Stimulated activated CD4-positive, alpha-beta T cell treated with anti-CD3 and anti-CD28 coated beads, Interleukin-4, amount 100 ng/mL, for 1 hour (primary cell): ENCODE data around the gene CFL2.

Experiments
- DNase-seq: peaks from one replicate; pipeline ENCODE4 v3.0.0-alpha.2; 2020

Gene CFL2

DNA sequence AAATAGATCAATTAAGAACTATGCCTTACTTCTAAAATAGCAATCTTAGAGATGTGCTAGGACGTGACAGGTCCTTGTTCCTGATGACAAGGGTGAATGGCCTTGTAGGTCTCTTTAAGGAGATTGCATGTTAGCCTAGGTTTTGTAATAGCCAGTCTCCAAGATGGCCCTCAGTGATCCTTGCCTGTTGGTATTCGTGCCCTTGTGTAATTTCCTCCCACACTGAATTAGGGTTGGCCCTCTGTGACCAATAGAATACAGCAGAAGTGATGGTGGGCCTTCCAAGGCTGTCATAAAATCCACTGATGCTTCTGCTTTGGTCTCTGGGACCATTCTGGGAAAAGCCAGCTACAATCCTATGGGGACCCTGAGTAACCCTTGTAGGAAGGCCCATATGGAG is 46.3 kb downstream of the CFL2 start:
- DNase-seq, result no peak

DNA sequence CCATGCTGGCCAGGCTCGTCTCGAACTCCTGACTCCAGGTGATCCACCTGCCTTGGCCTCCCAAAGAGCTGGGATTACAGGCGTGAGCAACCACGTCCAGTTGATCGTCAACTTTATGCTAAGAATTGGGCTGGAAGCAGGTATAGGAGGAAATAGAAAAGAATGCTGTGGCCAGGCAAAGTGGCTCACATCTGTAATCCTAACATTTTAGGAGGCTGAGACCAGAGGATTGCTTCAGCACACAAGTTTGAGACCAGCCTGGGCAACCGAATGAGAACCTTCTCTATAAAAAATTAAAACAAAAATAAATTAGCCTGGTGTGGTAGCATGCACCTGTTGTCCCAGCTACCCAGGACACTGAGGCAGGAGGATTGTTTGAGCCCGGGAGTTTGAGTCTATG is 47.4 kb downstream of the CFL2 start:
- no peak for DNase-seq

DNA sequence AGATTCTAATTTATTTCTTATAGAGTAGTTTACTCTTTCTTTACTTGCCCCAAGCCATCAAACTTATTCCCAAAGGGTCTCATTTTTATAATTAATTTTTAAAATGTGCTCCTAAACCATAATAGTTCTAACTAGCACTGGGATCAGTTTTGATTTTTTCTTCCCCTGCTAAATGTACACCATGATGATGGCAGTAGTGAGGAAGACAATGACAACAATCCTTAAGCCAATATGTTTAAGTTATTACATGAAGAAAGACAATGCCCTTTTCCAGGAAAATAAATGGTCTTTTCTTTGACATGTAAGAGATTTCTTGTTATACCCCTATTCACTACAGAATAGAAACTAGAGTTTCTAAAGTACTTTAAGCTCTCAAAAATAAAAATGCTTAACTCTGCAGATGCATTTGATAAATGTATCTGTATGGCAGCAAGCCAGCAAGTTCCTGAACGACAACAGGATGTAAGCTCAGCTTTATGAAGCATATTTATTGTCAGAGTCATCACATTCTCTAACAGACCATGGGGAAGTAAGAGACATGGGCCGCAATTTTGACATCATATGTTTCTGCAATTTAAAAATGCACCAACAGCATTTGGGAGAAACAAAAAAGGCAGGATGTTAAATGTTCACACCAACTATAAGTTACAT is 48.5 kb downstream of the CFL2 start:
- DNase-seq, result no peak

DNA sequence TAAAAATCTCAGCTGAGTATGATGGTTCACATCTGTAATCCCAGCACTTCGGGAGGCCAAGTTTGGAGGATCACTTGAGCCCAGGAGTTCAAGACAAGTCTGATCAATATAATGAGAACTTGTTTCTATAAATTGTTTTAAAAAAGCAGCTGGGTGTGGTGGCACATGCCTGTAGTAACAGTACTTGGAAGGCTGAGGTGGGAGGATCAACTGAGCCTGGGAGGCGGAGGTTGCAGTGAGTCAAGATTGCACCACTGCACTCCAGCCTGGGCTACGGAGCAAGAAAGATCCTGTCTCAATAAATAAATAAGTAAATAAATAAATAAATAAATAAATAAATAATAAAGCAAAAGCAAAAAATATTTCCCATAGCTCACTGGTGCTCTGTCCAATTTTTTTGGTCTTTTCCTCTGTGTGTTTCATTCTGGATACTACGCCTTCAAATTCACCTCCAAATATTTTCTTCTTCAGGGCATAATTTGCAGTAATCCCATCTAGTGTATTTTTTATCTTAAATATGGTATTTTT is 51.8 kb downstream of the CFL2 start:
- no peak for DNase-seq

DNA sequence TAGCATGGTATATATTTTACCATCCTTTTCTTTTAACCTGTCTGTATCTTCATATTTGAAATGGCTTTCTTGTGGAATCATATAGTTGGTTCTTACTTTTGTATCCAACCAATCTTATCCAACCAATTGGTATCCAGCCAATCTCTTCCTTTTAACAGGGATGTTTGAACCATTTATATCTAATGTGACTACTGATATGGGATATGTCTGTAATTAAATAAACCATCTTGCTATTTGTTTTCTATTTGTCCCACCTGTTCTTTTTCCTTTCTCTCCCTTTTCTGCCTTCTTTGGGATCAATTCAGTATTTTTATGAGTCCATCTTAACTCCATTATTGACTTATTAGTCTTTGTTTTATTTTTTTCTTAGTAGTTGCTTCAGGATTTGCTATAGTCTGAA is 53.6 kb downstream of the CFL2 start:
- DNase-seq, result no peak
